ENCODE results near the gene HECTD2.

The HECTD2 gene

GRCh38 chr10:91465261-91465660 lies 55.1 kb downstream of the HECTD2 start:
- no peak for ATAC-seq
- TF ChIP-seq TSHZ2 (CRISPR knock-in tag; IDR thresholded peaks at IDR 0.05) = no peak
- no peak for TF ChIP-seq POU6F1 (CRISPR knock-in tag; IDR thresholded peaks at IDR 0.05; ENCODE audit: borderline replicate concordance, low read depth)
- no peak for TF ChIP-seq ZNF565 (CRISPR knock-in tag; conservative IDR thresholded peaks at IDR 0.05; ENCODE audit: low read depth)
- TF ChIP-seq ZNF8 (CRISPR knock-in tag; IDR thresholded peaks at IDR 0.05) = 0 out of 2 replicates have a peak, but pooled peaks have one; percentile 17

GRCh38 chr10:91467114-91467513 lies 57.0 kb downstream of the HECTD2 start:
- no peak for ATAC-seq
- no peak for TF ChIP-seq ZNF565 (CRISPR knock-in tag; conservative IDR thresholded peaks at IDR 0.05; ENCODE audit: low read depth)
- no peak for TF ChIP-seq TOX (CRISPR knock-in tag; IDR thresholded peaks at IDR 0.05; ENCODE audit: borderline replicate concordance)
- TF ChIP-seq PPARA (CRISPR knock-in tag; IDR thresholded peaks at IDR 0.05; ENCODE audit: borderline replicate concordance) = no peak
- no peak for TF ChIP-seq SNAI2 (CRISPR knock-in tag; IDR thresholded peaks at IDR 0.05)
- TF ChIP-seq ISL1 (CRISPR knock-in tag; IDR thresholded peaks at IDR 0.05) = no peak
- TF ChIP-seq CREB5 (CRISPR knock-in tag; IDR thresholded peaks at IDR 0.05; ENCODE audit: low read depth) = no peak
- no peak for TF ChIP-seq ESRRG (CRISPR knock-in tag; IDR thresholded peaks at IDR 0.05)
- TF ChIP-seq ZFP3 (CRISPR knock-in tag; IDR thresholded peaks at IDR 0.05) = no peak
- TF ChIP-seq CSDC2 (CRISPR knock-in tag; IDR thresholded peaks at IDR 0.05) = no peak
- TF ChIP-seq POU6F1 (CRISPR knock-in tag; IDR thresholded peaks at IDR 0.05; ENCODE audit: borderline replicate concordance, low read depth) = no peak

GRCh38 chr10:91471602-91472001 lies 61.5 kb downstream of the HECTD2 start:
- ATAC-seq = no peak
- TF ChIP-seq CREB5 (CRISPR knock-in tag; IDR thresholded peaks at IDR 0.05; ENCODE audit: low read depth) = no peak
- TF ChIP-seq OSR1 (CRISPR knock-in tag; IDR thresholded peaks at IDR 0.05) = no peak
- no peak for TF ChIP-seq SNAI2 (CRISPR knock-in tag; IDR thresholded peaks at IDR 0.05)
- no peak for TF ChIP-seq ZFP30 (CRISPR knock-in tag; IDR thresholded peaks at IDR 0.05)
- no peak for TF ChIP-seq ESRRG (CRISPR knock-in tag; IDR thresholded peaks at IDR 0.05)

- peak; percentile 11; the same call in 1 of the 2 replicates for TF ChIP-seq ZFP30 (CRISPR knock-in tag; IDR thresholded peaks at IDR 0.05)
- no peak for TF ChIP-seq ZNF565 (CRISPR knock-in tag; conservative IDR thresholded peaks at IDR 0.05; ENCODE audit: low read depth)
- no peak for ATAC-seq
Observed at GRCh38 chr10:91472911-91473310, 62.8 kb downstream of the HECTD2 start.

GRCh38 chr10:91474009-91474408 lies 63.9 kb downstream of the HECTD2 start:
- ATAC-seq = no peak
- no peak for TF ChIP-seq ZFP30 (CRISPR knock-in tag; IDR thresholded peaks at IDR 0.05)
- no peak for TF ChIP-seq ZNF70 (CRISPR knock-in tag; IDR thresholded peaks at IDR 0.05)
- TF ChIP-seq PATZ1 (CRISPR knock-in tag; IDR thresholded peaks at IDR 0.05; ENCODE audit: borderline replicate concordance) = no peak
